ENCODE results near the gene KCTD1.

Gene KCTD1

DNA sequence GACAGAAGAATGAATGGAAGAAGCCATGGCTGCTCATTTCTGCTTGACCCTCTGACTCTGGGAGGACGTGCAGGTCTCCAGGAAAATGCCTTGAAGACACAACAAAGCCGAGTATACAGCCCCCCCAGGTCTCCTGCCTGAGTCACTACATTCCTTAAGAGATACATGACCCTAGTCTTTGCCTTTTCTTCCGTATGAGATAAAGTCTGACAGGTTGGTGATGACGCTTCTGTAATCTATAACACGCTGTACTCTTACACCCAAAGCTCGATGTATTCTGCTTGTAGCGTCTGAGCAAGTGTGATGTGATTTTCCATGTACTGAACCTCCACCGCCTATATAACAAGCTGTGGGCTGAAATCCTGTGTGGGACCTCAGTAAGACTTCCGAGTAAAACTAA, 77.3 kb downstream of the KCTD1 start:
- DNase-seq (ENCODE audit: low spot score) = no peak
- TF ChIP-seq, protein P1, sequence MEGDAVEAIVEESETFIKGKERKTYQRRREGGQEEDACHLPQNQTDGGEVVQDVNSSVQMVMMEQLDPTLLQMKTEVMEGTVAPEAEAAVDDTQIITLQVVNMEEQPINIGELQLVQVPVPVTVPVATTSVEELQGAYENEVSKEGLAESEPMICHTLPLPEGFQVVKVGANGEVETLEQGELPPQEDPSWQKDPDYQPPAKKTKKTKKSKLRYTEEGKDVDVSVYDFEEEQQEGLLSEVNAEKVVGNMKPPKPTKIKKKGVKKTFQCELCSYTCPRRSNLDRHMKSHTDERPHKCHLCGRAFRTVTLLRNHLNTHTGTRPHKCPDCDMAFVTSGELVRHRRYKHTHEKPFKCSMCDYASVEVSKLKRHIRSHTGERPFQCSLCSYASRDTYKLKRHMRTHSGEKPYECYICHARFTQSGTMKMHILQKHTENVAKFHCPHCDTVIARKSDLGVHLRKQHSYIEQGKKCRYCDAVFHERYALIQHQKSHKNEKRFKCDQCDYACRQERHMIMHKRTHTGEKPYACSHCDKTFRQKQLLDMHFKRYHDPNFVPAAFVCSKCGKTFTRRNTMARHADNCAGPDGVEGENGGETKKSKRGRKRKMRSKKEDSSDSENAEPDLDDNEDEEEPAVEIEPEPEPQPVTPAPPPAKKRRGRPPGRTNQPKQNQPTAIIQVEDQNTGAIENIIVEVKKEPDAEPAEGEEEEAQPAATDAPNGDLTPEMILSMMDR (IDR thresholded peaks at IDR 0.05; ENCODE audit: extremely low read depth, missing control alignments) = no peak

DNA sequence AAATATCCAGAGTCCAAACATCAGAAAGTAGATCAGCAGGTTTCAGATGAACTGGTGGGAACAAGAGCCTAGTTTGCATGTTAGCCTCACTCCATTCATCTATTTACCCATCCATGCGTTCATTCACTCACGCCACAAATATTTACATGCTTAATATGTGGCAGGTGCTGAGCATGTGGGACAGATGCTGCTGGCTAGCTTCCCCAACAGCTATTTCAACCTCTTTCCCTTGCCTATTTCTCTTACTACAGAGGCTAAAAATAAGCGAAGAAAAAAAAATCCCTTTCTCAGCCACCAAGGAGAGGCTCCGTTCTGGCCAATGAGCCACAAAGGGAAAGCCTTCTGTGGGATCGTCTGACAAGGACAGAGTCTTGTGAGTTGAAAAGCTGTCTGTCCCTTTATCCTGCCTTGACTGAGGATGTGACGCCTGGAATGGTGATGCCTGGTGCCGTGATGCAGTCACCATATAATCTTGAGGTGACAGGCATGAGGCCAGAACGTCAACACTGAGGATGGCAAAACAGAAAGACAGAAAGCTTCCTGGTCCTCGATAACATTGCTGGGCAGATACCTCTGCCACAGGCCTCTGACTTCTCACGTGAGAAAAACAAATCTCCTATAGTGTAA, 78.2 kb downstream of the KCTD1 start:
- DNase-seq (ENCODE audit: low spot score) = peak; percentile 46
- TF ChIP-seq, protein P1 (IDR thresholded peaks at IDR 0.05; ENCODE audit: extremely low read depth, missing control alignments) = no peak

- DNase-seq (ENCODE audit: low spot score) = peak; percentile 44
- TF ChIP-seq, protein P1 (IDR thresholded peaks at IDR 0.05; ENCODE audit: extremely low read depth, missing control alignments) = peak; percentile 59
These were observed 79.4 kb downstream of the KCTD1 start for GRCh38 chr18:26468931-26469340.

GRCh38 chr18:26466026-26466425, 82.3 kb downstream of the KCTD1 start:
- no peak for DNase-seq (ENCODE audit: low spot score)
- TF ChIP-seq, protein P1 (IDR thresholded peaks at IDR 0.05; ENCODE audit: extremely low read depth, missing control alignments) = no peak

- no peak for DNase-seq (ENCODE audit: low spot score)
- TF ChIP-seq, protein P1 (IDR thresholded peaks at IDR 0.05; ENCODE audit: extremely low read depth, missing control alignments) = no peak
These were observed 82.9 kb downstream of the KCTD1 start for GRCh38 chr18:26465431-26465830.

- TF ChIP-seq, protein P1 (IDR thresholded peaks at IDR 0.05; ENCODE audit: extremely low read depth, missing control alignments) = no peak
- DNase-seq (ENCODE audit: low spot score) = no peak
These were observed 84.0 kb downstream of the KCTD1 start for GRCh38 chr18:26464128-26465011.

- DNase-seq (ENCODE audit: low spot score) = no peak
- TF ChIP-seq, protein P1 (IDR thresholded peaks at IDR 0.05; ENCODE audit: extremely low read depth, missing control alignments) = no peak
These were observed 86.0 kb downstream of the KCTD1 start for GRCh38 chr18:26462355-26462754.

All from GM20000 (cell line).